ENCODE measurements around the gene PIP5K1B. TPM values are rescaled to one million over a fixed set of nuclear protein-coding genes. Genes with fewer than 3 reads are reported as not detected.
"Not testable (repeated sequence)": the region's sequence is repeated elsewhere in the genome, so short reads cannot be mapped to it uniquely, and the experiment has no call there.

PIP5K1B gene
- total RNA-seq, 1 experiment from 2014 or later = 0.20 TPM

DNA sequence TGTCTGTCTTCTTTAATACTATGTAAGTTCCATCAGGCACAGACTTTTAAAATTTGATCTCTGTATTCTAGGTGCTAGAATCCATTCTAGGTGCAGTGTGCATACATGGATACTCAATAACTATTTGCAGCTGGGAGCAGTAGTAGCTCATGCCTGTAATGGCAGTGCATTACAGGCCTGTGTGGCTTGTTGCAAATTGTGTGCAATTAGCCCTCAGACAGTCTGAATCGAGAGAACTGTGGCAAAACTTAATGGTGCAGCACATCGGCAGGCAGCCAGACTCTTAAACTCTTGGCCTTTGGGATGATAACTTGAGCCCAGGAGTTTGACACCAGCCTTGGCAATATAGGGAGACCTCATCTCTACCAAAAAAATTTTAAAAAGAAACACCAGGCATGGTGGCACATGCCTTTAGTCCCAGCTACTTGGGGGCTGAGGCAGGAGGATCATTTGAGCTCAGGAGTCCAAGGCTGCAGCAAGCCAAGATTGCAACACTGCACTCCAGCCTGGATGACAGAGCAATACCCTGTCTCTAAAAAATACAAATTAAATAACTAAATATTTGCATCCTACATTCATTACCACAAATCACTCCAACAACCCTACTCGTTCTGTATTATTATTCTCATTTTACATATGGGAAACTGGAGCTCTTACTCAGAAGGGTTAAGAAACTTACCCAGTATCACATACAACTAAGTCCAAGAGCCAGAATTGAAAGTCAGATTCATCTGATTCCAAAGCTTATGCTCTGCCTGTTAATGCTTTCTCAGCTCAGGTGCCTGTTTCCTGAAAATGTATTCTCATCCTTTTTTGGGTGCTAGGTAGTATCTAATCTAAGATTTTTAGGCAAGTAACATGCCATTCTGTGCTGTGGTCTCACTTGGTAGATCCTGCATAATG lies 278.7 kb downstream of the PIP5K1B start:
- Histone ChIP-seq H4K20me1 (ENCODE audit: insufficient read depth) (no peaks in the 10 kb centered on the region), H3K79me2 (ENCODE audit: insufficient read depth, low read length) (no peaks in the 10 kb centered on the region), H2AFZ (ENCODE audit: low read depth, low read length, poor library complexity, severe bottlenecking) (no peak overlapping the region), H3K27ac (ENCODE audit: low read depth, low read length) (no peak overlapping the region), H3K4me2 (ENCODE audit: low read length) (no peak overlapping the region), H3K9me2 (ENCODE audit: insufficient read depth) (no peaks in the 10 kb centered on the region), H3K9me3 (ENCODE audit: control insufficient read depth in 1 of 2, insufficient read depth in 1 of 2, low read depth in 1 of 2, low read length in 2 of 2) (no peaks in the 10 kb centered on the region), H3K36me3 (ENCODE audit: control insufficient read depth in 1 of 2, insufficient read depth in 2 of 2, low read length in 2 of 2) (no peaks in the 10 kb centered on the region), H3K4me3 (replicated peaks in 1 of 2; ENCODE audit: low read depth in 1 of 2, low read length in 2 of 2) (no peak overlapping the region), H3K27me3 (ENCODE audit: insufficient read depth, low read length) (peaks cover 10% of the 10 kb centered on the region), H3K9ac (ENCODE audit: low read length) (no peak overlapping the region), H3K4me1 (ENCODE audit: control insufficient read depth in 1 of 2, insufficient read depth in 2 of 2, low read length in 2 of 2) (no peaks in the 10 kb centered on the region)
- ChIA-PET CTCF (interaction anchor here (1.2 kb wide), 1 partner anchor 14 kb away, joined by 3 read pairs; no protein-coding TSS in a partner anchor), POLR2A (no interaction called here), RAD21 (ENCODE audit: low non-redundant PET in 1 of 2, low total read pairs in 2 of 2, uncharacterized antibody in 2 of 2, unreplicated experiment in 2 of 2) (no interaction called here)
- no TSS peak for BruUV-seq (replicated peaks)
- TF ChIP-seq, protein P1, sequence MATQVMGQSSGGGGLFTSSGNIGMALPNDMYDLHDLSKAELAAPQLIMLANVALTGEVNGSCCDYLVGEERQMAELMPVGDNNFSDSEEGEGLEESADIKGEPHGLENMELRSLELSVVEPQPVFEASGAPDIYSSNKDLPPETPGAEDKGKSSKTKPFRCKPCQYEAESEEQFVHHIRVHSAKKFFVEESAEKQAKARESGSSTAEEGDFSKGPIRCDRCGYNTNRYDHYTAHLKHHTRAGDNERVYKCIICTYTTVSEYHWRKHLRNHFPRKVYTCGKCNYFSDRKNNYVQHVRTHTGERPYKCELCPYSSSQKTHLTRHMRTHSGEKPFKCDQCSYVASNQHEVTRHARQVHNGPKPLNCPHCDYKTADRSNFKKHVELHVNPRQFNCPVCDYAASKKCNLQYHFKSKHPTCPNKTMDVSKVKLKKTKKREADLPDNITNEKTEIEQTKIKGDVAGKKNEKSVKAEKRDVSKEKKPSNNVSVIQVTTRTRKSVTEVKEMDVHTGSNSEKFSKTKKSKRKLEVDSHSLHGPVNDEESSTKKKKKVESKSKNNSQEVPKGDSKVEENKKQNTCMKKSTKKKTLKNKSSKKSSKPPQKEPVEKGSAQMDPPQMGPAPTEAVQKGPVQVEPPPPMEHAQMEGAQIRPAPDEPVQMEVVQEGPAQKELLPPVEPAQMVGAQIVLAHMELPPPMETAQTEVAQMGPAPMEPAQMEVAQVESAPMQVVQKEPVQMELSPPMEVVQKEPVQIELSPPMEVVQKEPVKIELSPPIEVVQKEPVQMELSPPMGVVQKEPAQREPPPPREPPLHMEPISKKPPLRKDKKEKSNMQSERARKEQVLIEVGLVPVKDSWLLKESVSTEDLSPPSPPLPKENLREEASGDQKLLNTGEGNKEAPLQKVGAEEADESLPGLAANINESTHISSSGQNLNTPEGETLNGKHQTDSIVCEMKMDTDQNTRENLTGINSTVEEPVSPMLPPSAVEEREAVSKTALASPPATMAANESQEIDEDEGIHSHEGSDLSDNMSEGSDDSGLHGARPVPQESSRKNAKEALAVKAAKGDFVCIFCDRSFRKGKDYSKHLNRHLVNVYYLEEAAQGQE (IDR thresholded peaks at IDR 0.05; ENCODE audit: low read depth) = no peak
- TF ChIP-seq EZH2phosphoT487 (IDR thresholded peaks at IDR 0.05; ENCODE audit: borderline replicate concordance) = no peak
- TF ChIP-seq SIN3A (IDR thresholded peaks at IDR 0.05; ENCODE audit: low read depth) = no peak
- TF ChIP-seq, protein P2, sequence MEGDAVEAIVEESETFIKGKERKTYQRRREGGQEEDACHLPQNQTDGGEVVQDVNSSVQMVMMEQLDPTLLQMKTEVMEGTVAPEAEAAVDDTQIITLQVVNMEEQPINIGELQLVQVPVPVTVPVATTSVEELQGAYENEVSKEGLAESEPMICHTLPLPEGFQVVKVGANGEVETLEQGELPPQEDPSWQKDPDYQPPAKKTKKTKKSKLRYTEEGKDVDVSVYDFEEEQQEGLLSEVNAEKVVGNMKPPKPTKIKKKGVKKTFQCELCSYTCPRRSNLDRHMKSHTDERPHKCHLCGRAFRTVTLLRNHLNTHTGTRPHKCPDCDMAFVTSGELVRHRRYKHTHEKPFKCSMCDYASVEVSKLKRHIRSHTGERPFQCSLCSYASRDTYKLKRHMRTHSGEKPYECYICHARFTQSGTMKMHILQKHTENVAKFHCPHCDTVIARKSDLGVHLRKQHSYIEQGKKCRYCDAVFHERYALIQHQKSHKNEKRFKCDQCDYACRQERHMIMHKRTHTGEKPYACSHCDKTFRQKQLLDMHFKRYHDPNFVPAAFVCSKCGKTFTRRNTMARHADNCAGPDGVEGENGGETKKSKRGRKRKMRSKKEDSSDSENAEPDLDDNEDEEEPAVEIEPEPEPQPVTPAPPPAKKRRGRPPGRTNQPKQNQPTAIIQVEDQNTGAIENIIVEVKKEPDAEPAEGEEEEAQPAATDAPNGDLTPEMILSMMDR (IDR thresholded peaks at IDR 0.05 in 2 of 3, conservative IDR thresholded peaks at IDR 0.05 in 1 of 3; ENCODE audit: borderline replicate concordance in 1 of 3, insufficient read depth in 1 of 3, low read depth in 2 of 3, low read length in 2 of 3) = no peak
- no peak for TF ChIP-seq CBX3 (IDR thresholded peaks at IDR 0.05; ENCODE audit: low read depth)
- no peak for TF ChIP-seq SRF (IDR thresholded peaks at IDR 0.05; ENCODE audit: low read depth)
- TF ChIP-seq YY1 (IDR thresholded peaks at IDR 0.05; ENCODE audit: extremely low read depth, insufficient replicate concordance, low read depth, low read length) = no peak
- TF ChIP-seq ZNF274 (IDR thresholded peaks at IDR 0.05; ENCODE audit: low read depth, low read length) = no peak
- TF ChIP-seq, protein P3, sequence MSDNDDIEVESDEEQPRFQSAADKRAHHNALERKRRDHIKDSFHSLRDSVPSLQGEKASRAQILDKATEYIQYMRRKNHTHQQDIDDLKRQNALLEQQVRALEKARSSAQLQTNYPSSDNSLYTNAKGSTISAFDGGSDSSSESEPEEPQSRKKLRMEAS (IDR thresholded peaks at IDR 0.05) = no peak
- TF ChIP-seq JUND (IDR thresholded peaks at IDR 0.05) = no peak
- TF ChIP-seq ZFX (IDR thresholded peaks at IDR 0.05) = no peak
- no peak for TF ChIP-seq EGR1 (IDR thresholded peaks at IDR 0.05; ENCODE audit: low read depth)
- TF ChIP-seq EZH2 (IDR thresholded peaks at IDR 0.05) = no peak
- no peak for TF ChIP-seq POLR2A (IDR thresholded peaks at IDR 0.05; ENCODE audit: borderline replicate concordance, extremely low read depth, insufficient read depth, insufficient read length)
- TF ChIP-seq FOSL1 (IDR thresholded peaks at IDR 0.05; ENCODE audit: low read depth) = no peak
- intact Hi-C loops (cut with micrococcal nuclease) = no loop called here
- no peak for DNase-seq (ENCODE audit: low read depth, low spot score)
- ATAC-seq = no peak

DNA sequence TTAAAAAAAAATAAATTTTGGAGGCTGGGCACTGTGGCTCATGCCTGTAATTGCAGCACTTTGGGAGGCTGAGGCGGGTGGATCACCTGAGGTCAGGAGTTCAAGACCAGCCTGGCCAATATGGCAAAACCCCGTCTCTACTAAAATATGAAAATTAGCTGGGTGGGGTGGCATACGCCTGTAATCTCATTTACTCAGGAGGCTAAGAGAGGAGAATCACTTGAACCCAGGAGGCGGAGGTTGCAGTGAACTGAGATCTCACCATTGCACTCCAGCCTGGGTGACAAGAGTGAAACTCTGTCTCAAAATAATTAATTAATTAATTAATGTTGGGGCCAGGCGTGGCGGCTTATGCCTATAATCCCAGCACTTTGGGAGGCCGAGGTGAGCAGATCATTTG lies 281.9 kb downstream of the PIP5K1B start:
- DNase-seq (ENCODE audit: low read depth, low spot score); H3K79me2 ChIP-seq (ENCODE audit: insufficient read depth, low read length); H3K9me3 ChIP-seq (ENCODE audit: control insufficient read depth in 1 of 2, insufficient read depth in 1 of 2, low read depth in 1 of 2, low read length in 2 of 2); H3K27ac ChIP-seq (ENCODE audit: low read depth, low read length); H4K20me1 ChIP-seq (ENCODE audit: insufficient read depth); H3K9me2 ChIP-seq (ENCODE audit: insufficient read depth); H2AFZ ChIP-seq (ENCODE audit: low read depth, low read length, poor library complexity, severe bottlenecking); H3K36me3 ChIP-seq (ENCODE audit: control insufficient read depth in 1 of 2, insufficient read depth in 2 of 2, low read length in 2 of 2); H3K9ac ChIP-seq (ENCODE audit: low read length); H3K4me3 ChIP-seq (replicated peaks in 1 of 2; ENCODE audit: low read depth in 1 of 2, low read length in 2 of 2); POLR2A ChIA-PET; BruUV-seq (replicated peaks); RAD21 ChIA-PET (ENCODE audit: low non-redundant PET in 1 of 2, low total read pairs in 2 of 2, uncharacterized antibody in 2 of 2, unreplicated experiment in 2 of 2); H3K27me3 ChIP-seq (ENCODE audit: insufficient read depth, low read length); H3K4me1 ChIP-seq (ENCODE audit: control insufficient read depth in 1 of 2, insufficient read depth in 2 of 2, low read length in 2 of 2); intact Hi-C loops (cut with micrococcal nuclease); CTCF ChIA-PET; H3K4me2 ChIP-seq (ENCODE audit: low read length); ATAC-seq: not testable (repeated sequence)

Data from HCT116 (cell line).